GM12891 (cell line): ENCODE measurements around the gene BCAN.

Experiments
- PAX5 ChIP-seq: IDR thresholded peaks from 2 replicates; pipeline ENCODE4 v1.6.1; 2011; ENCODE audit warnings: low read length, moderate library complexity, mild to moderate bottlenecking; ENCODE audit not compliant: insufficient read depth, severe bottlenecking
- POLR2A ChIP-seq: IDR thresholded peaks from 2 replicates; pipeline ENCODE4 v1.6.1; 2011; ENCODE audit warnings: low read depth, low read length, control low read depth
- POLR2AphosphoS5 ChIP-seq: IDR thresholded peaks from 2 replicates; pipeline ENCODE4 v1.6.1; 2011; ENCODE audit warnings: low read depth, low read length, control low read depth
- SPI1 ChIP-seq: IDR thresholded peaks from 2 replicates; pipeline ENCODE4 v1.6.1; 2011; ENCODE audit warnings: low read depth, low read length, control low read depth
- TAF1 ChIP-seq: IDR thresholded peaks from 2 replicates; pipeline ENCODE4 v1.6.1; 2011; ENCODE audit warnings: low read depth, low read length, control low read depth

- TF ChIP-seq POLR2A (no peak), POLR2AphosphoS5 (no peak), PAX5 (no peak), TAF1 (no peak), SPI1 (no peak)
Measured at GRCh38 chr1:156708218-156708661, 66.3 kb downstream of the BCAN start.
